Breast epithelium (tissue), 4 donors: ENCODE measurements around the gene ELAC1. TPM values are rescaled to one million over a fixed set of nuclear protein-coding genes. Genes with fewer than 3 reads are reported as not detected.

ENCODE experiments used
- DNase-seq, 2 donors: peaks; one replicate each; pipeline ENCODE4 v3.0.0-alpha.2; 2019; ENCODE audit warnings: low spot score in 2 of 2
- H3K27ac ChIP-seq, 2 donors: fragments of 200-600 bp; sonication (generic) in 1 of 2; one replicate each; pipeline ENCODE4 v1.5.1; 2016 to 2019; ENCODE audit warnings: mild to moderate bottlenecking in 1 of 2
- H3K27me3 ChIP-seq, 2 donors: fragments of 200-600 bp; sonication (generic) in 1 of 2; one replicate each; pipeline versions ENCODE4 v1.5.1 to v1.6.0; 2017 to 2019; ENCODE audit warnings: control low read depth in 1 of 2, mild to moderate bottlenecking in 1 of 2
- H3K36me3 ChIP-seq: fragments of 200-600 bp; one replicate; pipeline ENCODE4 v1.5.1; 2019
- H3K4me1 ChIP-seq, 2 donors: fragments of 200-600 bp; sonication (generic); one replicate each; pipeline ENCODE4 v1.5.1; 2016 to 2019; ENCODE audit warnings: control low read depth in 1 of 2
- H3K4me3 ChIP-seq, 3 donors: fragments of 200-600 bp; sonication (generic); 1 replicate in 2 of 3; 2 replicates in 1 of 3; pipeline ENCODE4 v1.5.1; 2016 to 2019; ENCODE audit warnings: mild to moderate bottlenecking in 3 of 3, moderate library complexity in 2 of 3
- H3K9me3 ChIP-seq, 2 donors: fragments of 200-600 bp; sonication (generic) in 1 of 2; one replicate each; pipeline ENCODE4 v1.5.1; 2016 to 2019; ENCODE audit warnings: control low read depth in 1 of 2
- POLR2A ChIP-seq: fragments of 450-650 bp; IDR thresholded peaks from one replicate; pipeline ENCODE4 v1.6.1; 2016; ENCODE audit warnings: antibody characterized with exemption, mild to moderate bottlenecking, moderate library complexity
- POLR2AphosphoS5 ChIP-seq, 3 donors: sonication (generic); formaldehyde crosslinking; IDR thresholded peaks; one replicate each; pipeline ENCODE4 v1.6.1; 2017; ENCODE audit warnings: antibody characterized with exemption in 3 of 3
- intact Hi-C: fragments of 100-400 bp; cut with DNase I; formaldehyde crosslinking; loops from one replicate; pipeline ENCODE4 v1.15.1; 2023; ENCODE audit warnings: low total_unique reads
- total RNA-seq, 3 donors: library from RNA; depleted of rRNA; stranded (reverse); fragments of >200 nt; gene quantifications; one replicate each; pipeline ENCODE4 v1.1.0, GENCODE V29; 2016
- TF ChIP-seq, protein P1 (sequence below), 3 donors: fragments of 450-650 bp; IDR thresholded peaks; one replicate each; pipeline ENCODE4 v1.5.1; 2016 to 2017; ENCODE audit warnings: antibody characterized with exemption in 3 of 3, mild to moderate bottlenecking in 3 of 3, moderate library complexity in 3 of 3

The ELAC1 gene
- total RNA-seq, 3 donors from 2014 or later: 4.8 to 6.9 (median 5.8) TPM

DNA sequence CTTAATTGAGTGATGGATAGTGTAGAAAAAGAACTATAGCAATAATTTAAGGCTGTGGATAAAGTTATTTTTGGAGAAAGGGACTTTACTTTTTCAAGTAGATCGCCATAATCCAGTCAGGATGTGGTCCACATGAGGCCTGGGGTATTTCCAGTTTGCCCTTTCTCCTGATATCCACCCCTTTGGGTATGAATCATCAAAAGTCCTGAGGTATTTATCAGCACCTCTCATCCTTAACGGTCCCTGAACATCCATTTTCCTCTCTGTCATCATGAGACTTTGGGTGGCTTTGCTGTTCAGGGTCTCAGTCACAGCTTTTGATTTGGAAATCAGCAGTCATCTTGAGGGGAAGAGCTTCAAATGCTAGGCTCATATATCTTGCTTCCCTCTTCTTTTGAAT is 39.3 kb upstream of the ELAC1 start:
- DNase-seq: no peak
- TF ChIP-seq POLR2AphosphoS5 (IDR thresholded peaks at IDR 0.05) (no peak), POLR2A (no peak)
- TF ChIP-seq, protein P1, sequence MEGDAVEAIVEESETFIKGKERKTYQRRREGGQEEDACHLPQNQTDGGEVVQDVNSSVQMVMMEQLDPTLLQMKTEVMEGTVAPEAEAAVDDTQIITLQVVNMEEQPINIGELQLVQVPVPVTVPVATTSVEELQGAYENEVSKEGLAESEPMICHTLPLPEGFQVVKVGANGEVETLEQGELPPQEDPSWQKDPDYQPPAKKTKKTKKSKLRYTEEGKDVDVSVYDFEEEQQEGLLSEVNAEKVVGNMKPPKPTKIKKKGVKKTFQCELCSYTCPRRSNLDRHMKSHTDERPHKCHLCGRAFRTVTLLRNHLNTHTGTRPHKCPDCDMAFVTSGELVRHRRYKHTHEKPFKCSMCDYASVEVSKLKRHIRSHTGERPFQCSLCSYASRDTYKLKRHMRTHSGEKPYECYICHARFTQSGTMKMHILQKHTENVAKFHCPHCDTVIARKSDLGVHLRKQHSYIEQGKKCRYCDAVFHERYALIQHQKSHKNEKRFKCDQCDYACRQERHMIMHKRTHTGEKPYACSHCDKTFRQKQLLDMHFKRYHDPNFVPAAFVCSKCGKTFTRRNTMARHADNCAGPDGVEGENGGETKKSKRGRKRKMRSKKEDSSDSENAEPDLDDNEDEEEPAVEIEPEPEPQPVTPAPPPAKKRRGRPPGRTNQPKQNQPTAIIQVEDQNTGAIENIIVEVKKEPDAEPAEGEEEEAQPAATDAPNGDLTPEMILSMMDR (IDR thresholded peaks at IDR 0.05): no peak
- intact Hi-C loops: no loop called here
- Histone ChIP-seq H3K4me3 (no peak overlapping the region), H3K27me3 (no peaks in the 10 kb centered on the region), H3K36me3 (peaks cover 3% of the 10 kb centered on the region), H3K9me3 (no peaks in the 10 kb centered on the region), H3K4me1 (no peaks in the 10 kb centered on the region), H3K27ac (no peak overlapping the region)

GRCh38 chr18:50933684-50934083 is 34.2 kb upstream of the ELAC1 start:
- intact Hi-C loops: no loop called here

GRCh38 chr18:50934545-50935211 is 33.2 kb upstream of the ELAC1 start:
- Histone ChIP-seq H3K4me1 (no peaks in the 10 kb centered on the region), H3K27me3 (no peaks in the 10 kb centered on the region), H3K9me3 (no peaks in the 10 kb centered on the region), H3K4me3 (no peak overlapping the region), H3K36me3 (no peaks in the 10 kb centered on the region), H3K27ac (no peak overlapping the region)
- intact Hi-C loops: no loop called here
- TF ChIP-seq, protein P1 (IDR thresholded peaks at IDR 0.05): no peak
- no peak for TF ChIP-seq POLR2A
- no peak for TF ChIP-seq POLR2AphosphoS5 (IDR thresholded peaks at IDR 0.05)
- no peak for DNase-seq

More at GRCh38 chr18:50933684-50934083, 34.2 kb upstream of the ELAC1 start:
- TF ChIP-seq POLR2A: no peak
- TF ChIP-seq, protein P1 (IDR thresholded peaks at IDR 0.05): no peak
- no peak for TF ChIP-seq POLR2AphosphoS5 (IDR thresholded peaks at IDR 0.05)
- Histone ChIP-seq H3K36me3 (no peaks in the 10 kb centered on the region), H3K4me3 (no peak overlapping the region), H3K27ac (no peak overlapping the region), H3K9me3 (no peaks in the 10 kb centered on the region), H3K27me3 (no peaks in the 10 kb centered on the region), H3K4me1 (no peaks in the 10 kb centered on the region)
- no peak for DNase-seq

DNA sequence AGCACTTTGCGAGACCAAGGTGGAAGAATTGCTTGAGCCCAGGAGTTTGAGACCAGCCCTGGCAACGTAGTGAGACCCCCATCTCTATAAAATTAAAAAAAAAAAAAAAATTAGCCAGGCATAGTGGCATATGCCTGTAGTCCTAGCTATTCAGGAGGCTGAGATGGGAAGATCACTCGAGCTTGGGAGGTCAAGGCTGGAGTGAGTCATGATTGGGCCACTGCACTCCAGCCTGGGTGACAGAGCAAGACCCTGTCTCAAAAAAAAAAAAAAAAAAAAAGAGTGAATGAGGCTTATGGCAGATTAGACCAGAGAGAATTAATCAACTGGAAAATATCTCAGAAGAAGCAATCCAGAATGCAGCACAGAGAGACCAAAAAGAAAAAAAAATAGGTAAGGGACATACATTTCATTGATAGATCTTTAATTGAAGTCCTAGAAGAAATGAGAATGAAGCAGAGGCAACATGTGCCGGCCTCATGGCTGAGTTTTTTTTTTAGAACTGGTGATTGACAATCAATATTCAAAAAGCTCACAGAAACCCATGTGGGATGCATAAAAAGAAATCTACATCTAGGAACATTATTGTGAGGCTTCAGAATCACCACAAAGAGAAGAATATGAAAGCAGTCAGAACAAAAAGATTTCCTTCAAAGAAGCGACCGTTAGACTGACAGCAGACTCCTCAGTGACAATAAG is 32.2 kb upstream of the ELAC1 start:
- no peaks in the 10 kb centered on the region for H3K9me3 ChIP-seq
- H3K27ac ChIP-seq: no peak overlapping the region
- H3K4me3 ChIP-seq: no peak overlapping the region
- no peak for DNase-seq
- no peaks in the 10 kb centered on the region for H3K4me1 ChIP-seq
- TF ChIP-seq, protein P1 (IDR thresholded peaks at IDR 0.05): no peak
- no peak for TF ChIP-seq POLR2A
- no peak for TF ChIP-seq POLR2AphosphoS5 (IDR thresholded peaks at IDR 0.05)
- H3K36me3 ChIP-seq: no peaks in the 10 kb centered on the region
- H3K27me3 ChIP-seq: no peaks in the 10 kb centered on the region
- intact Hi-C loops: no loop called here

DNA sequence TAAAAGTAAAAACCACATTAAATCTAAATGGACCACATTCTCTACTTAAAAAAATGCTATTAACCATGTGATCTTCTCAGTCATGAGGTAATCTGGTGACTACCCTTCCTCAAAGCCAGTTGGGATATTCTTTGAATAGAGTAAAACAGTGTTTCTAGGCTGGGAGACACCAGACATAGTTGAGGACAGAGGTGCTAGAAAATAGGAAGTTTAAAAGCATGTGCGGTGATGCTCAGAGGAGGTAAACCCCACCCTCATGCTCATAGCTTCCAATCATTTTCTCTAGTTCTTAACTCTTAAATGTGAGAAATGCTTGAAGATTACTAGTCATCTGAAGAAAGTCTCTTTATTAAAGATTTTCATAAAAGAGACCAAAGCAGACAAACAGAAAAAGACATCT is 30.7 kb upstream of the ELAC1 start:
- Histone ChIP-seq H3K9me3 (no peaks in the 10 kb centered on the region), H3K27ac (no peak overlapping the region), H3K4me1 (no peaks in the 10 kb centered on the region), H3K4me3 (no peak overlapping the region), H3K27me3 (no peaks in the 10 kb centered on the region), H3K36me3 (no peaks in the 10 kb centered on the region)
- intact Hi-C loops: no loop called here
- TF ChIP-seq POLR2AphosphoS5 (IDR thresholded peaks at IDR 0.05) (no peak), POLR2A (no peak)
- TF ChIP-seq, protein P1 (IDR thresholded peaks at IDR 0.05): no peak
- no peak for DNase-seq
